Testis (tissue), 3 donors: Measurements from ENCODE around the gene KCNJ16. TPM values are rescaled to one million over a fixed set of nuclear protein-coding genes. Genes with fewer than 3 reads are reported as not detected.

Source experiments
- DNase-seq: peaks from one replicate; pipeline ENCODE4 v3.0.0-alpha.2; 2019
- H3K27ac ChIP-seq, 2 donors: fragments of 200-600 bp; sonication (generic); one replicate each; pipeline ENCODE4 v1.5.1; 2019
- H3K27me3 ChIP-seq: fragments of 200-600 bp; sonication (generic); one replicate; pipeline ENCODE4 v1.5.1; 2019
- H3K36me3 ChIP-seq: fragments of 200-600 bp; sonication (generic); one replicate; pipeline ENCODE4 v1.5.1; 2017; ENCODE audit warnings: low read depth; ENCODE audit errors: missing control alignments
- H3K4me1 ChIP-seq: fragments of 200-600 bp; sonication (generic); one replicate; pipeline ENCODE4 v1.5.1; 2019
- H3K4me3 ChIP-seq, 2 donors: fragments of 200-600 bp; sonication (generic); one replicate each; pipeline ENCODE4 v1.5.1; 2017 to 2019
- H3K9me3 ChIP-seq: fragments of 200-600 bp; sonication (generic); one replicate; pipeline ENCODE4 v1.5.1; 2017
- POLR2A ChIP-seq: fragments of 450-650 bp; IDR thresholded peaks from one replicate; pipeline ENCODE4 v1.6.1; 2017; ENCODE audit warnings: antibody characterized with exemption, mild to moderate bottlenecking, moderate library complexity
- WGBS, 2 donors: methylation state at CpG; one replicate each; pipeline ENCODE4 v1.1.5; 2018; 5-methylcytosine and 5-hydroxymethylcytosine counted together
- intact Hi-C: fragments of 100-400 bp; cut with DNase I; formaldehyde crosslinking; loops from one replicate; pipeline ENCODE4 v1.15.1; 2023; ENCODE audit warnings: low total_unique reads
- polyA plus RNA-seq: library from polyadenylated mRNA; stranded (reverse); fragments of 350-450 nt; fragmentation: Illumina TruSeq; extraction: RNeasy Lipid Tissue Mini Kit (QIAGEN cat#74804); gene quantifications from one replicate; pipeline ENCODE4 v1.2.3, GENCODE V29; 2014; ENCODE audit warnings: low read depth, low replicate concordance; ENCODE audit not compliant: insufficient read depth
- total RNA-seq, 2 donors: library from RNA; depleted of rRNA; stranded (reverse); fragments of >200 nt; gene quantifications; one replicate each; pipeline ENCODE4 v1.2.3, GENCODE V29; 2016
- TF ChIP-seq, protein P1 (sequence below), 3 experiments: fragments of 450-650 bp in 2 of 3; fragments of 200-600 bp in 1 of 3; sonication (generic) in 1 of 3; IDR thresholded peaks; one replicate each; pipeline ENCODE4 v1.5.1; 2016 to 2019; ENCODE audit warnings: antibody characterized with exemption in 3 of 3, mild to moderate bottlenecking in 2 of 3, moderate library complexity in 1 of 3

KCNJ16 gene
- total and polyA plus RNA-seq, 3 donors from 2014 or later: 2.0 to 3.7 (median 2.2) TPM

DNA sequence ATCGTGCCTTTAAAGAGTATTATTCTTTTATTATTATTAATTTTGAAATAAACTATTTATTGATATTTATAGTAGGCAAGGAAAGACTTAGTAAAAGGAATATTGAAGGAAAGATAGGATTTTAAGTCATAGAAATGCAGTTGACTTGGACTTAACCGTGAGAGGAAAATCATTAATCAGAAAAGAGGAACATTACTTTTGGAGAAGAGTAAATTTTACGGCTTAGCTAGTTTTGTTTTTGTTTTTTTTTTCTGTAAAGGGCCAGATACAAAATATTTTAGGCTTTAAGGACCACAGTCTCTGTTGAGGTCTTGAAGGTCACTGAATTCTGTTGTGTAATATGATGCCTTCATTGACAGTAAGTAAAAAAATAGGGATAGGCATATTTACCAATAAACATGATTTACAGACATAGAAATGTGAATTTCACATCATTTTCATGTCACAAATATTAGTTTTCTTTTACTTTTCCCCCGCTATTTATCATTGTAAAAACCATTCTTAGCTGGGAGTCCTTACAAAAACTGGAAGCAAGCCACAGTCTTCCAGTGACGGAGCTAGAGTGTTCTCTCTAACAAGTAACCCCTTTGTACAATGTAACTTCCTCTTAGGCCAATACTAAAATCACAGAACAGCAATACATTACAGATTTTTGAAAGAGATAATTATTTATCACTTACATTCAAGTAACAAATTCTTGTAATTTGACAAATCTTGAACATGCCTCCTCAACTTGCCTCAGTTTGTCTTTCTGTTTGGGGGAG is 2.3 kb upstream of the KCNJ16 start:
- Histone ChIP-seq H3K4me3 (no peak overlapping the region), H3K4me1 (peaks cover 8% of the 10 kb centered on the region), H3K27ac (no peak overlapping the region), H3K9me3 (no peaks in the 10 kb centered on the region), H3K27me3 (no peaks in the 10 kb centered on the region), H3K36me3 (no peaks in the 10 kb centered on the region)
- WGBS, 2 donors: 37 to 49% methylated on average over 5 of the region's 5 CpGs
- peak; percentile 81 for DNase-seq
- TF ChIP-seq, protein P1, sequence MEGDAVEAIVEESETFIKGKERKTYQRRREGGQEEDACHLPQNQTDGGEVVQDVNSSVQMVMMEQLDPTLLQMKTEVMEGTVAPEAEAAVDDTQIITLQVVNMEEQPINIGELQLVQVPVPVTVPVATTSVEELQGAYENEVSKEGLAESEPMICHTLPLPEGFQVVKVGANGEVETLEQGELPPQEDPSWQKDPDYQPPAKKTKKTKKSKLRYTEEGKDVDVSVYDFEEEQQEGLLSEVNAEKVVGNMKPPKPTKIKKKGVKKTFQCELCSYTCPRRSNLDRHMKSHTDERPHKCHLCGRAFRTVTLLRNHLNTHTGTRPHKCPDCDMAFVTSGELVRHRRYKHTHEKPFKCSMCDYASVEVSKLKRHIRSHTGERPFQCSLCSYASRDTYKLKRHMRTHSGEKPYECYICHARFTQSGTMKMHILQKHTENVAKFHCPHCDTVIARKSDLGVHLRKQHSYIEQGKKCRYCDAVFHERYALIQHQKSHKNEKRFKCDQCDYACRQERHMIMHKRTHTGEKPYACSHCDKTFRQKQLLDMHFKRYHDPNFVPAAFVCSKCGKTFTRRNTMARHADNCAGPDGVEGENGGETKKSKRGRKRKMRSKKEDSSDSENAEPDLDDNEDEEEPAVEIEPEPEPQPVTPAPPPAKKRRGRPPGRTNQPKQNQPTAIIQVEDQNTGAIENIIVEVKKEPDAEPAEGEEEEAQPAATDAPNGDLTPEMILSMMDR (IDR thresholded peaks at IDR 0.05): no peak
- TF ChIP-seq POLR2A: no peak
- intact Hi-C loops: no loop called here

DNA sequence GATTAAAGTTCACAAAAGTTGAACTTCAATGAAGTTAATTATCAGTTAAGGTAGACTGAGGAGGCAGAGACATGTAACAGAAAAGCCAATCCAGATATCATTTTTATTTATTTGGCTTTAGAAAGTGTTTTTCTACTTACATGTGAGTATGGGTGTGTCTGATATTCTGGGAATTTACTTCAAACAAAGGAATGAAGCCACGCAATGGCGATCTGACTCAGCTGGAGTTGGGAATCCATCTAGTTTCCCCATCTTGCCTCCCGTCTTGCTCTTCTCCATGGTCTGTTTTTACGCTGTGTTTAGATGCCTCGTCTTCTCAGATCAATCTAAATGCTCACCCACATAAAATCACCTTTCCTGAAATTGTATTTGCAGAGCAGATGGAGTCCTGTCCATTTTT is 1.7 kb upstream of the KCNJ16 start:
- Histone ChIP-seq H3K27me3 (no peaks in the 10 kb centered on the region), H3K36me3 (no peaks in the 10 kb centered on the region), H3K9me3 (no peaks in the 10 kb centered on the region), H3K4me1 (peaks cover 12% of the 10 kb centered on the region), H3K4me3 (no peak overlapping the region), H3K27ac (no peak overlapping the region)
- 81 to 87% methylated on average over 5 of the region's 5 CpGs for WGBS, 2 donors
- DNase-seq: no peak
- no peak for TF ChIP-seq POLR2A
- TF ChIP-seq, protein P1 (IDR thresholded peaks at IDR 0.05): no peak
- intact Hi-C loops: no loop called here

DNA sequence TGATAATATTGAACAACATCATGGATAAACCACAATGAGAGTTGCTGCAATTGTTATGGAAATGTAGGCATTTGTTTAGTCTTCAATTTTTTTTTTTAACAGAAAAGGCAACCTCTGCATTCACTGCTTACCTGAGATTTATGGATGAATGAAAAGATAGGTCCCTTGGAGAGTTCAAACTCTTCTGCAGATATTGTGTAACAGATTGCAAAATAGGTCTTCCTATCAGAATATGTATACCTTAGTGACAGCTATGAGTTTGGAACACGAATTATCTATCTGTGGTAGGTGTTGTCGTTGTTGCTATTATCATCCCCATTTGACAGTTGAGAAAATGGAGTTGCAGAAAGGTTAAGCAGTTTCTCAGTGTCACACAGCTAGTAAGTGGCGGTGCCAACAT is 1.2 kb upstream of the KCNJ16 start:
- Histone ChIP-seq H3K4me3 (no peak overlapping the region), H3K36me3 (no peaks in the 10 kb centered on the region), H3K9me3 (no peaks in the 10 kb centered on the region), H3K27ac (no peak overlapping the region), H3K27me3 (no peaks in the 10 kb centered on the region), H3K4me1 (peaks cover 16% of the 10 kb centered on the region)
- intact Hi-C loops: no loop called here
- no peak for DNase-seq
- no peak for TF ChIP-seq POLR2A
- TF ChIP-seq, protein P1 (IDR thresholded peaks at IDR 0.05): no peak
- 65 to 89% methylated on average over 3 of the region's 3 CpGs for WGBS, 2 donors

GRCh38 chr17:70074236-70074830 is 692 bp upstream of the KCNJ16 start:
- Histone ChIP-seq H3K4me3 (no peak overlapping the region), H3K27ac (no peak overlapping the region), H3K4me1 (peaks cover 19% of the 10 kb centered on the region), H3K9me3 (no peaks in the 10 kb centered on the region), H3K27me3 (no peaks in the 10 kb centered on the region), H3K36me3 (no peaks in the 10 kb centered on the region)
- 68 to 85% methylated on average over 5 of the region's 5 CpGs for WGBS, 2 donors
- intact Hi-C loops: no loop called here
- DNase-seq: no peak
- TF ChIP-seq, protein P1 (IDR thresholded peaks at IDR 0.05): no peak
- TF ChIP-seq POLR2A: no peak

DNA sequence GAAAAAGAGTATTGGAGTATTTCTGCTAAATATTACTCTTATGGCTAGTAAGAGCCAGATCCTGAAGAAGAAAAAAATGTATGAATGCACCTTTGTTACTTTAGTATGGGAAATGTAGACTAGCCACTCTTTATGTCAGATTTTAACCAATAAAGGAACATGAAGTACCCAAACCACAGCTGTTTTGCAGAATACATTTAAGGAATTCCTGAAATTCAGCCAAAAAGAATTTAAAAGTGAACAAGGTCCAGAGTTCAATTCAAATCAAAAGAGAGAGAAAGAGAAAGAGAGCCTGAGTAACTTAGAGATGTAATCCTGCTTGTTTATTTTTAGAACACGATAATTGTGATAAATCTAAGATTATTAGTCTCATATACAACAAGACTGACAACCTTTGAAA is 1.2 kb downstream of the KCNJ16 start:
- no peak for DNase-seq
- WGBS, 2 donors: 55 to 65% methylated on average over 1 of the region's 1 CpG
- Histone ChIP-seq H3K4me1 (peaks cover 28% of the 10 kb centered on the region), H3K27ac (no peak overlapping the region), H3K9me3 (no peaks in the 10 kb centered on the region), H3K4me3 (no peak overlapping the region), H3K36me3 (no peaks in the 10 kb centered on the region), H3K27me3 (no peaks in the 10 kb centered on the region)
- intact Hi-C loops: no loop called here
- TF ChIP-seq, protein P1 (IDR thresholded peaks at IDR 0.05): no peak
- TF ChIP-seq POLR2A: no peak
